Activated gamma-delta T cell (primary cell): ENCODE data around the gene TSSK3.

Experiments
- DNase-seq: peaks from one replicate; lab custom pipeline; 2025; lab: John Stamatoyannopoulos, UW

The TSSK3 gene

DNA sequence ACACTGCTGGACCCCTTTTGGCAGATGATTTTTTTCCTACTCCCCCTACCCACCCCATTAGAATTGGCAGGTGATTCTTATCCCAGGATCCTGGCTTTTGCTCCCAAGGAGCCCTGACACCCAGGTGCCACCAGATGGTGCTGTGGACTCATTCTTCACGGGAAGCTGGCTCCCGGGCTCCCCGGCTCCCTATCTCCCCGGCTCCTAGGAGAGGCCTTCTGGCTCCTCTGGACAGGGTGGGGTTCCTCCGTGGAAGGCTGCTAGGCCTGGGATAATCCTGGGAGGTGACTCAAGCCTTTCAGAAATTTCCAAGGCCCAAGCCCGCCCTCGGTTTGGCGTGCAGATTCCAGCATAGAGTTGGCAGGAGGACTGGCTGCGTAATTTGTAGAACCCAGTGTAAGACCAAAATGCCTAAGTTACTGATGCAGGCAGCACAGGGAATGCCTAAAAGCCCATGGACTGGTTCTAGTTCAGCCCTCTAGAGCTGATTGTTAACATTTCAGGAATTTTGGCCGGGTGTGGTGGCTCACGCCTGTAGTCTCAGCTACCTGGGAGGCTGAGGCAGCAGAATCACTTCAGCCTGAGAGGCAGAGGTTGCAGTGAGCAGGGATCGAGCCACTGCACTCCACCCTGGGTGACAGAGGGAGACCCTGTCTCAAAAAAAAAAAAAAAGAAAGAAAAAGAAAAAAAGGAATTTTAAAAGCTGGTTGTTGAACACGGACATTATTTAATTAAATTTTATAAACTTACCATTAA lies 38.7 kb downstream of the TSSK3 start:
- DNase-seq: no peak

GRCh38 chr1:32404946-32405345 lies 42.6 kb downstream of the TSSK3 start:
- no peak for DNase-seq

DNA sequence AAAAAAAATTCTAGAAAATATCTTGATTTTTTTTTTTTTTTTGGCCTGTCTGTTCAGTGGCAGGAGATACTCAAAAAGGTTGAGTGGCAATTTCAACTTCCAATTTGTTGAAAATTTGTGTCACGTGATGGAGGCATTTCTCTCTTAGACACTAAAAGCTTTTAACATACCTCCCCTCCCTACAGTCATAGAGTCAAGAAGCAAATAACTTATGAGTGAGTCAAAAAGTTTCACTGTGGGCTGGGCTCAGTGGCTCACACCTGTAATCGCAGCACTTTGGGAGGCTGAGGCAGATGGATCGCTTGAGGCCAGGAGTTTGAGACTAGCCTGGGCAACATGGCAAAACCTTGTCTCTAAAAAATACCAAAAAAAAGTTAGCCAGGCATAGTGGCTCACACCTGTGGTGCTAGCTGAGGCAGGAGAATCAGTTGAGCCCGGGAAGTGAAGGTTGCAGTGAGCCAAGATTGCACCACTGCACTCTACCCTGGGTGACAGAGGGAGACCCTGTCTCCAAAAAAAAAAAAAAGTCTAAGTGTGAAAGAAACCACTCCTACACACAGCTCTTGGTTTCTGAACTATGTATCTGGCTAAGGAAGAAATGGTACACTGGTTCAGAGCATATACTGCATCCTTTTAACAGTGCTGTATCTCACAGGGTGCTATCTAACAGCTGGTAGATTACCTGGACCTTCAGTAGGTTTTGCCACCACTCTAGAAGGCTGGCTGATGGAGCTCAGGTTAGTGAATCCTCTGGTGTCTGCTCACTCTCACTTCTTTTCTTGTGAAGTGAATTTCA lies 43.5 kb downstream of the TSSK3 start:
- DNase-seq: no peak

DNA sequence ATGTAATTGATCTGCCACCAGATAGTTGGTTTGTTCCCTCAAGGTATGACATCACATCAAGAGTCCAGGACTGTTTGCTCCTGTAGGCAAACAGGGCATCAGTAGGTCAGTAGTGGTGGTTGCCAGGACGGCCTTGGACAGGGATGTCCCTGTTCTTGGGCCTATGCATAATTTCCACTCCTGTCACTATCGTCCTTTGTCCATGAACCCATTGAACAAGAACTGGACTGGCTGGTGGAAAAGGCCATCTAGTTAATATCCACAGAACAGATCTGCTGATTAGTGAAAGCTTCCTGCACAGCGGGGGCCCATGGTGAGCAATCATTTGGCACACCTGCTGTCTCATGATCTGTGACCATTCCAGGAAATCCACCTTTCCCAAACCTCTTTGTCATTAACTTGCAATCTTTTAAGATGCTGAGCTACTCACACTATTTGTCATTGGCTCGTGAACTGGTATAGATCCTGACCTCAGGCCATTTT lies 44.3 kb downstream of the TSSK3 start:
- no peak for DNase-seq

- no peak for DNase-seq
Observed at GRCh38 chr1:32411261-32411660, 48.9 kb downstream of the TSSK3 start.

- DNase-seq: no peak
Observed at GRCh38 chr1:32413507-32414185, 51.3 kb downstream of the TSSK3 start.
